HCT116 (cell line): ENCODE results near the gene APOBEC3B. TPM values are rescaled to one million over a fixed set of nuclear protein-coding genes. Genes with fewer than 3 reads are reported as not detected.

Source experiments
- ATAC-seq: fragments of 200-7000 bp; cut with Tn5 transposase; 2 replicates; pipeline ENCODE4 v1.9.1; 2020; ENCODE audit warnings: mild to moderate bottlenecking, moderate library complexity
- BruUV-seq: library from RNA; stranded (reverse); fragments of 400-500 nt; replicated peaks from 2 replicates; lab custom pipeline; 2021; lab: Mats Ljungman, UMichigan
- CTCF ChIA-PET: fragments of 300-600 bp; sonication (Branson Sonifier 250); formaldehyde crosslinking; loops from one replicate; lab custom pipeline; 2021; ENCODE audit warnings: antibody characterized with exemption; lab: Charles Lee
- POLR2A ChIA-PET: fragments of 300-600, 350-600 bp; sonication (Branson Sonifier 250); formaldehyde crosslinking; loops from one replicate; lab custom pipeline; 2021; ENCODE audit warnings: antibody characterized with exemption; lab: Charles Lee
- RAD21 ChIA-PET, 2 experiments: fragments of 300-600 bp; sonication (Branson Sonifier 250); formaldehyde crosslinking; loops; one replicate each; lab custom pipeline; 2023; ENCODE audit warnings: low total read pairs in 2 of 2; ENCODE audit not compliant: uncharacterized antibody in 2 of 2, unreplicated experiment in 2 of 2, low non-redundant PET in 1 of 2; lab: Charles Lee
- DNase-seq: peaks from one replicate; pipeline ENCODE4 v3.0.0-alpha.2; 2010; ENCODE audit warnings: low read depth, low spot score
- H2AFZ ChIP-seq: fragments of 200-600 bp; shearing (Covaris generic), sonication (generic); 2 replicates; pipeline ENCODE4 v1.6.1; 2017; ENCODE audit warnings: low read depth, mixed run types, mixed read lengths, antibody characterized with exemption, low read length; ENCODE audit not compliant: poor library complexity, severe bottlenecking
- H3K27ac ChIP-seq: 2 replicates; pipeline ENCODE4 v1.5.1; 2012; ENCODE audit warnings: low read depth, low read length
- H3K27me3 ChIP-seq: fragments of 200-600 bp; sonication (generic); 2 replicates; pipeline ENCODE4 v1.6.1; 2016; ENCODE audit warnings: mixed run types, low read length, mixed read lengths; ENCODE audit not compliant: insufficient read depth
- H3K36me3 ChIP-seq, 2 experiments: fragments of 200-500 bp in 1 of 2; fragments of 200-600 bp in 1 of 2; sonication (Bioruptor generic) in 1 of 2; sonication (generic) in 1 of 2; 2 replicates each; pipeline versions ENCODE4 v1.5.1 to v1.6.1; 2014 to 2016; ENCODE audit warnings: low read length in 2 of 2, inconsistent platforms in 1 of 2, mixed read lengths in 1 of 2, mixed run types in 1 of 2; ENCODE audit not compliant: insufficient read depth in 2 of 2, control insufficient read depth in 1 of 2
- H3K4me1 ChIP-seq, 2 experiments: fragments of 200-600 bp in 1 of 2; sonication (generic) in 1 of 2; 2 replicates each; pipeline versions ENCODE4 v1.5.1 to v1.6.1; 2012 to 2017; ENCODE audit warnings: low read length in 2 of 2, inconsistent platforms in 1 of 2, mild to moderate bottlenecking in 1 of 2, mixed read lengths in 1 of 2, mixed run types in 1 of 2, moderate library complexity in 1 of 2; ENCODE audit not compliant: insufficient read depth in 2 of 2, control insufficient read depth in 1 of 2
- H3K4me2 ChIP-seq: fragments of 200-600 bp; sonication (generic); 2 replicates; pipeline ENCODE4 v1.6.1; 2017; ENCODE audit warnings: mixed run types, low read length, mixed read lengths
- H3K4me3 ChIP-seq, 2 experiments: fragments of 200-600 bp in 1 of 2; sonication (generic) in 1 of 2; replicated peaks in 1 of 2; 2 replicates each; pipeline ENCODE4 v1.5.1; 2011 to 2016; ENCODE audit warnings: low read length in 2 of 2, control low read depth in 1 of 2, low read depth in 1 of 2, mild to moderate bottlenecking in 1 of 2, mixed read lengths in 1 of 2, mixed run types in 1 of 2
- H3K79me2 ChIP-seq: fragments of 200-600 bp; sonication (generic); 2 replicates; pipeline ENCODE4 v1.6.1; 2017; ENCODE audit warnings: mild to moderate bottlenecking, mixed run types, low read length, moderate library complexity, mixed read lengths; ENCODE audit not compliant: insufficient read depth
- H3K9ac ChIP-seq: fragments of 200-600 bp; sonication (generic); 2 replicates; pipeline ENCODE4 v1.6.1; 2016; ENCODE audit warnings: low read length, mixed read lengths
- H3K9me2 ChIP-seq: fragments of 200-600 bp; sonication (generic), shearing (Covaris generic); 2 replicates; pipeline ENCODE4 v1.6.1; 2017; ENCODE audit warnings: mixed run types, mild to moderate bottlenecking, moderate library complexity; ENCODE audit not compliant: insufficient read depth
- H3K9me3 ChIP-seq, 2 experiments: fragments of 200-500 bp in 1 of 2; fragments of 200-600 bp in 1 of 2; sonication (Bioruptor generic) in 1 of 2; sonication (generic) in 1 of 2; 2 replicates each; pipeline ENCODE4 v1.6.1; 2014 to 2017; ENCODE audit warnings: low read length in 2 of 2, mixed read lengths in 2 of 2, inconsistent platforms in 1 of 2, low read depth in 1 of 2, mild to moderate bottlenecking in 1 of 2, mixed run types in 1 of 2, moderate library complexity in 1 of 2; ENCODE audit not compliant: control insufficient read depth in 1 of 2, insufficient read depth in 1 of 2
- H4K20me1 ChIP-seq: fragments of 200-600 bp; sonication (generic), shearing (Covaris generic); 2 replicates; pipeline ENCODE4 v1.6.1; 2017; ENCODE audit warnings: mixed run types, mild to moderate bottlenecking, moderate library complexity; ENCODE audit not compliant: insufficient read depth
- CBX3 ChIP-seq: IDR thresholded peaks from 2 replicates; pipeline ENCODE4 v1.6.1; 2012; ENCODE audit warnings: low read depth
- CEBPB ChIP-seq: IDR thresholded peaks from 2 replicates; pipeline ENCODE4 v1.6.1; 2012; ENCODE audit warnings: low read depth
- EGR1 ChIP-seq: IDR thresholded peaks from 2 replicates; pipeline ENCODE4 v1.6.1; 2012; ENCODE audit warnings: low read depth
- EZH2phosphoT487 ChIP-seq: fragments of 200-600 bp; IDR thresholded peaks from 2 replicates; pipeline ENCODE4 v1.6.1; 2018; ENCODE audit warnings: antibody characterized with exemption, borderline replicate concordance
- FOSL1 ChIP-seq: IDR thresholded peaks from 2 replicates; pipeline ENCODE4 v1.6.1; 2012; ENCODE audit warnings: low read depth
- JUND ChIP-seq: IDR thresholded peaks from 2 replicates; pipeline ENCODE4 v1.6.1; 2012
- POLR2A ChIP-seq: IDR thresholded peaks from 2 replicates; pipeline ENCODE4 v1.7.0; 2011; ENCODE audit warnings: borderline replicate concordance; ENCODE audit not compliant: insufficient read depth, insufficient read length; ENCODE audit errors: extremely low read depth
- POLR2AphosphoS5 ChIP-seq: IDR thresholded peaks from 2 replicates; pipeline ENCODE4 v1.6.1; 2011; ENCODE audit warnings: mild to moderate bottlenecking, low read depth, low read length, moderate library complexity
- RAD21 ChIP-seq: IDR thresholded peaks from 2 replicates; pipeline ENCODE4 v1.6.1; 2012; ENCODE audit warnings: low read depth, mild to moderate bottlenecking
- SIN3A ChIP-seq: IDR thresholded peaks from 2 replicates; pipeline ENCODE4 v1.6.1; 2012; ENCODE audit warnings: low read depth
- SRF ChIP-seq: IDR thresholded peaks from 2 replicates; pipeline ENCODE4 v1.6.1; 2012; ENCODE audit warnings: low read depth
- TCF7L2 ChIP-seq: IDR thresholded peaks from 2 replicates; pipeline ENCODE4 v1.7.0; 2011; ENCODE audit warnings: borderline replicate concordance, inconsistent platforms; ENCODE audit not compliant: insufficient read depth, insufficient read length; ENCODE audit errors: extremely low read depth
- YY1 ChIP-seq: IDR thresholded peaks from 2 replicates; pipeline ENCODE4 v1.6.1; 2011; ENCODE audit warnings: low read length, low read depth, moderate library complexity, mild to moderate bottlenecking; ENCODE audit not compliant: insufficient replicate concordance; ENCODE audit errors: extremely low read depth
- intact Hi-C: fragments of 100-400 bp; cut with micrococcal nuclease; formaldehyde crosslinking; loops from 2 replicates; pipeline ENCODE4 v1.10.0; 2022
- total RNA-seq: library from RNA; stranded (reverse); gene quantifications from one replicate; pipeline ENCODE4 v1.2.1, GENCODE V29; 2021; ENCODE audit not compliant: unreplicated experiment
- TF ChIP-seq, protein P1 (sequence below): IDR thresholded peaks from 2 replicates; pipeline ENCODE4 v1.6.1; 2012
- TF ChIP-seq, protein P2 (sequence below): IDR thresholded peaks from 2 replicates; pipeline ENCODE4 v1.6.1; 2012; ENCODE audit warnings: low read depth
- TF ChIP-seq, protein P3 (sequence below), 3 experiments: fragments of 200-600 bp in 1 of 3; sonication (generic) in 1 of 3; IDR thresholded peaks in 2 of 3; conservative IDR thresholded peaks in 1 of 3; 2 replicates each; pipeline ENCODE4 v1.5.1; 2012 to 2017; ENCODE audit warnings: low read depth in 2 of 3, low read length in 2 of 3, antibody characterized with exemption in 1 of 3, borderline replicate concordance in 1 of 3, control low read depth in 1 of 3, mild to moderate bottlenecking in 1 of 3, mixed read lengths in 1 of 3, mixed run types in 1 of 3, moderate library complexity in 1 of 3; ENCODE audit not compliant: insufficient read depth in 1 of 3

Gene APOBEC3B
- total RNA-seq, 1 experiment from 2014 or later, result 10.3 TPM

DNA sequence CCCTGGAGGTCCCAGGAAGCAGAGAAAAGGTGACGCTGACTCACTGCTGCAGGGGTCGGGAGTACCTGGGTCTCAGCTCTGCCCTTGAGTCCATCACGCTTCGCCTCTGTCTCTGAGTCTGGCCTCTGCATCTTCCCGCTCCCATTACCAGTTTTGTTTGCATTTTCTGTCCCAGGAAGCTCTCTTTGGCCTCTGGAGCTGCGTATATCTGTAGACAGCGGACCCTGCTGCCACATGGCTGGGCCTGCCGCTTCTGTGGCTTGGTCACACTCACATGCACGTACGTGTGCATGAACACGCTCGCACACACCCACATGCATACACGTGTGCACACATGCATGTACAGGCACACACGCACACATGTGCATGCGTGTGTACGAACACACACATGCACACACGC is 45.6 kb upstream of the APOBEC3B start:
- peaks cover 24 to 26% of the 10 kb centered on the region in 2 experiments for H3K4me1 ChIP-seq
- no TSS peak for BruUV-seq
- ChIA-PET CTCF (interaction anchor here (1.0 kb wide), 1 partner anchor 9 kb away, joined by 5 read pairs; no protein-coding TSS in a partner anchor), POLR2A (no interaction called here), RAD21 (no interaction called here)
- no peak overlapping the region for H3K4me2 ChIP-seq
- ATAC-seq (no peak), DNase-seq (no peak)
- H3K27me3 ChIP-seq, result no peaks in the 10 kb centered on the region
- H3K79me2 ChIP-seq, result no peaks in the 10 kb centered on the region
- TF ChIP-seq POLR2A, result no peak
- no peak for TF ChIP-seq YY1
- no peak for TF ChIP-seq SRF
- TF ChIP-seq FOSL1, result no peak
- no peak for TF ChIP-seq POLR2AphosphoS5
- TF ChIP-seq JUND, result no peak
- no peak for TF ChIP-seq CEBPB
- TF ChIP-seq, protein P1, sequence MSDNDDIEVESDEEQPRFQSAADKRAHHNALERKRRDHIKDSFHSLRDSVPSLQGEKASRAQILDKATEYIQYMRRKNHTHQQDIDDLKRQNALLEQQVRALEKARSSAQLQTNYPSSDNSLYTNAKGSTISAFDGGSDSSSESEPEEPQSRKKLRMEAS, result no peak
- TF ChIP-seq CBX3, result no peak
- no peak for TF ChIP-seq EZH2phosphoT487
- TF ChIP-seq RAD21, result no peak
- TF ChIP-seq EGR1, result no peak
- TF ChIP-seq, protein P2, sequence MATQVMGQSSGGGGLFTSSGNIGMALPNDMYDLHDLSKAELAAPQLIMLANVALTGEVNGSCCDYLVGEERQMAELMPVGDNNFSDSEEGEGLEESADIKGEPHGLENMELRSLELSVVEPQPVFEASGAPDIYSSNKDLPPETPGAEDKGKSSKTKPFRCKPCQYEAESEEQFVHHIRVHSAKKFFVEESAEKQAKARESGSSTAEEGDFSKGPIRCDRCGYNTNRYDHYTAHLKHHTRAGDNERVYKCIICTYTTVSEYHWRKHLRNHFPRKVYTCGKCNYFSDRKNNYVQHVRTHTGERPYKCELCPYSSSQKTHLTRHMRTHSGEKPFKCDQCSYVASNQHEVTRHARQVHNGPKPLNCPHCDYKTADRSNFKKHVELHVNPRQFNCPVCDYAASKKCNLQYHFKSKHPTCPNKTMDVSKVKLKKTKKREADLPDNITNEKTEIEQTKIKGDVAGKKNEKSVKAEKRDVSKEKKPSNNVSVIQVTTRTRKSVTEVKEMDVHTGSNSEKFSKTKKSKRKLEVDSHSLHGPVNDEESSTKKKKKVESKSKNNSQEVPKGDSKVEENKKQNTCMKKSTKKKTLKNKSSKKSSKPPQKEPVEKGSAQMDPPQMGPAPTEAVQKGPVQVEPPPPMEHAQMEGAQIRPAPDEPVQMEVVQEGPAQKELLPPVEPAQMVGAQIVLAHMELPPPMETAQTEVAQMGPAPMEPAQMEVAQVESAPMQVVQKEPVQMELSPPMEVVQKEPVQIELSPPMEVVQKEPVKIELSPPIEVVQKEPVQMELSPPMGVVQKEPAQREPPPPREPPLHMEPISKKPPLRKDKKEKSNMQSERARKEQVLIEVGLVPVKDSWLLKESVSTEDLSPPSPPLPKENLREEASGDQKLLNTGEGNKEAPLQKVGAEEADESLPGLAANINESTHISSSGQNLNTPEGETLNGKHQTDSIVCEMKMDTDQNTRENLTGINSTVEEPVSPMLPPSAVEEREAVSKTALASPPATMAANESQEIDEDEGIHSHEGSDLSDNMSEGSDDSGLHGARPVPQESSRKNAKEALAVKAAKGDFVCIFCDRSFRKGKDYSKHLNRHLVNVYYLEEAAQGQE, result no peak
- TF ChIP-seq SIN3A, result no peak
- no peak for TF ChIP-seq TCF7L2
- TF ChIP-seq, protein P3, sequence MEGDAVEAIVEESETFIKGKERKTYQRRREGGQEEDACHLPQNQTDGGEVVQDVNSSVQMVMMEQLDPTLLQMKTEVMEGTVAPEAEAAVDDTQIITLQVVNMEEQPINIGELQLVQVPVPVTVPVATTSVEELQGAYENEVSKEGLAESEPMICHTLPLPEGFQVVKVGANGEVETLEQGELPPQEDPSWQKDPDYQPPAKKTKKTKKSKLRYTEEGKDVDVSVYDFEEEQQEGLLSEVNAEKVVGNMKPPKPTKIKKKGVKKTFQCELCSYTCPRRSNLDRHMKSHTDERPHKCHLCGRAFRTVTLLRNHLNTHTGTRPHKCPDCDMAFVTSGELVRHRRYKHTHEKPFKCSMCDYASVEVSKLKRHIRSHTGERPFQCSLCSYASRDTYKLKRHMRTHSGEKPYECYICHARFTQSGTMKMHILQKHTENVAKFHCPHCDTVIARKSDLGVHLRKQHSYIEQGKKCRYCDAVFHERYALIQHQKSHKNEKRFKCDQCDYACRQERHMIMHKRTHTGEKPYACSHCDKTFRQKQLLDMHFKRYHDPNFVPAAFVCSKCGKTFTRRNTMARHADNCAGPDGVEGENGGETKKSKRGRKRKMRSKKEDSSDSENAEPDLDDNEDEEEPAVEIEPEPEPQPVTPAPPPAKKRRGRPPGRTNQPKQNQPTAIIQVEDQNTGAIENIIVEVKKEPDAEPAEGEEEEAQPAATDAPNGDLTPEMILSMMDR (IDR thresholded peaks at IDR 0.05 in 2 of 3, conservative IDR thresholded peaks at IDR 0.05 in 1 of 3; ENCODE audit: borderline replicate concordance in 1 of 3, insufficient read depth in 1 of 3, low read depth in 2 of 3, low read length in 2 of 3), result no peak
- H3K4me3 ChIP-seq, result no peak overlapping the region
- H3K27ac ChIP-seq, result no peak overlapping the region
- no peak overlapping the region for H2AFZ ChIP-seq
- H4K20me1 ChIP-seq, result no peaks in the 10 kb centered on the region
- no peaks in the 10 kb centered on the region for H3K9me3 ChIP-seq
- intact Hi-C loops, result no loop called here
- no peak overlapping the region for H3K9ac ChIP-seq
- no peaks in the 10 kb centered on the region for H3K36me3 ChIP-seq
- H3K9me2 ChIP-seq, result no peaks in the 10 kb centered on the region
